Measurements from ENCODE around the gene LMAN2. TPM values are rescaled to one million over a fixed set of nuclear protein-coding genes. Genes with fewer than 3 reads are reported as not detected.

LMAN2 gene
- total RNA-seq, 1 experiment from 2014 or later = 128 TPM

GRCh38 chr5:177338251-177339106, 13.0 kb downstream of the LMAN2 start:
- RAD21 ChIA-PET (ENCODE audit: low non-redundant PET in 1 of 2, low total read pairs in 2 of 2, uncharacterized antibody in 2 of 2, unreplicated experiment in 2 of 2) = no interaction called here
- Histone ChIP-seq H3K4me1 (ENCODE audit: control insufficient read depth in 1 of 2, insufficient read depth in 2 of 2, low read length in 2 of 2) (no peaks in the 10 kb centered on the region), H3K27me3 (ENCODE audit: insufficient read depth, low read length) (no peaks in the 10 kb centered on the region), H3K9me2 (ENCODE audit: insufficient read depth) (no peaks in the 10 kb centered on the region), H3K27ac (ENCODE audit: low read depth, low read length) (no peak overlapping the region; the same call in 1 of the 2 replicates), H3K4me2 (ENCODE audit: low read length) (no peak overlapping the region), H2AFZ (ENCODE audit: low read depth, low read length, poor library complexity, severe bottlenecking) (no peak overlapping the region), H3K4me3 (replicated peaks in 1 of 2; ENCODE audit: low read depth in 1 of 2, low read length in 2 of 2) (no peak overlapping the region), H3K36me3 (ENCODE audit: control insufficient read depth in 1 of 2, insufficient read depth in 2 of 2, low read length in 2 of 2) (peaks cover 28 to 35% of the 10 kb centered on the region in 2 experiments; a peak in 3 of 4 replicates), H3K79me2 (ENCODE audit: insufficient read depth, low read length) (peaks cover 35% of the 10 kb centered on the region), H3K9me3 (ENCODE audit: control insufficient read depth in 1 of 2, insufficient read depth in 1 of 2, low read depth in 1 of 2, low read length in 2 of 2) (no peaks in the 10 kb centered on the region), H4K20me1 (ENCODE audit: insufficient read depth) (no peaks in the 10 kb centered on the region), H3K9ac (ENCODE audit: low read length) (no peak overlapping the region)
- no peak for ATAC-seq
- CTCF ChIA-PET = no interaction called here
- TF ChIP-seq ZFX (IDR thresholded peaks at IDR 0.05) = no peak
- TF ChIP-seq MAX (IDR thresholded peaks at IDR 0.05) = no peak
- TF ChIP-seq CEBPB (IDR thresholded peaks at IDR 0.05; ENCODE audit: low read depth) = no peak
- BruUV-seq (replicated peaks) = no TSS peak
- no peak for DNase-seq (ENCODE audit: low read depth, low spot score)
- intact Hi-C loops (cut with micrococcal nuclease) = no loop called here
- POLR2A ChIA-PET = interaction anchor here (1.2 kb wide), 1 partner anchor 13 kb away, joined by 3 read pairs; the partner anchor contains the start of gene LMAN2

- CTCF ChIA-PET = interaction anchor here (1.0 to 1.3 kb wide), 3 partner anchors 27 to 223 kb away, joined by 3 read pairs; no protein-coding TSS in a partner anchor
- Histone ChIP-seq H3K9ac (ENCODE audit: low read length) (no peak overlapping the region), H3K36me3 (ENCODE audit: control insufficient read depth in 1 of 2, insufficient read depth in 2 of 2, low read length in 2 of 2) (peaks cover 33 to 35% of the 10 kb centered on the region in 2 experiments; a peak in 3 of 4 replicates), H3K27me3 (ENCODE audit: insufficient read depth, low read length) (no peaks in the 10 kb centered on the region), H3K4me3 (replicated peaks in 1 of 2; ENCODE audit: low read depth in 1 of 2, low read length in 2 of 2) (no peak overlapping the region), H3K27ac (ENCODE audit: low read depth, low read length) (no peak overlapping the region; the same call in 1 of the 2 replicates), H4K20me1 (ENCODE audit: insufficient read depth) (no peaks in the 10 kb centered on the region), H3K4me2 (ENCODE audit: low read length) (no peak overlapping the region), H3K9me2 (ENCODE audit: insufficient read depth) (no peaks in the 10 kb centered on the region), H3K79me2 (ENCODE audit: insufficient read depth, low read length) (peaks cover 21% of the 10 kb centered on the region), H2AFZ (ENCODE audit: low read depth, low read length, poor library complexity, severe bottlenecking) (no peak overlapping the region), H3K9me3 (ENCODE audit: control insufficient read depth in 1 of 2, insufficient read depth in 1 of 2, low read depth in 1 of 2, low read length in 2 of 2) (no peaks in the 10 kb centered on the region), H3K4me1 (ENCODE audit: control insufficient read depth in 1 of 2, insufficient read depth in 2 of 2, low read length in 2 of 2) (no peaks in the 10 kb centered on the region)
- no peak for DNase-seq (ENCODE audit: low read depth, low spot score)
- no peak for TF ChIP-seq RAD21 (IDR thresholded peaks at IDR 0.05; ENCODE audit: low read depth)
- RAD21 ChIA-PET (ENCODE audit: low non-redundant PET in 1 of 2, low total read pairs in 2 of 2, uncharacterized antibody in 2 of 2, unreplicated experiment in 2 of 2) = no interaction called here
- POLR2A ChIA-PET = no interaction called here
- intact Hi-C loops (cut with micrococcal nuclease) = loop anchor here (1.0 kb wide), 1 partner anchor 223 kb away; no protein-coding TSS in a partner anchor
- ATAC-seq = no peak
- no TSS peak for BruUV-seq (replicated peaks)
Measured at GRCh38 chr5:177336603-177337494, 14.6 kb downstream of the LMAN2 start.
